GM20000 (cell line): ENCODE results near the gene FMO1.

Source experiments
- DNase-seq: peaks from one replicate; pipeline ENCODE4 v3.0.0; 2012; ENCODE audit warnings: low spot score
- TF ChIP-seq, protein P1 (sequence below): IDR thresholded peaks from 2 replicates; pipeline ENCODE4 v1.5.1; 2012; ENCODE audit warnings: mild to moderate bottlenecking, control low read depth; ENCODE audit errors: extremely low read depth, missing control alignments

The FMO1 gene

DNA sequence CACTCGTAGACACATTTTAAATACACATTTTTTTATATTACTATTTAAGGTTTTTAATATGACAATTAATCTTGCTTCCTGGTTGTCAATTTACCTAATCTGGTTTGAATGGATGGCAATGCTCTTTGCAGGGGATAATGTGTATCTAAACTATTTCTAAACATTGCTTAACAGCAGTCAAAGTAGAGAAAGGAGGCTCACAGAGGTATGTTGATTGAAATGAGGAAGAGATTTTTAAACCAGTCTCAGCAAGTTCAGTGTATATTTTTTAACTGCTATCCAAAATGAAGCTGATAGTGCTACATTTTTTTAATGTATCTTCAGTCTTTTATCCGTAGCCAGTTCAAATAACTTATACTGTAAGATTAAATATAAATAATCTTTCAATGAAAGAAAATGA, 17.4 kb downstream of the FMO1 start:
- DNase-seq: no peak
- TF ChIP-seq, protein P1, sequence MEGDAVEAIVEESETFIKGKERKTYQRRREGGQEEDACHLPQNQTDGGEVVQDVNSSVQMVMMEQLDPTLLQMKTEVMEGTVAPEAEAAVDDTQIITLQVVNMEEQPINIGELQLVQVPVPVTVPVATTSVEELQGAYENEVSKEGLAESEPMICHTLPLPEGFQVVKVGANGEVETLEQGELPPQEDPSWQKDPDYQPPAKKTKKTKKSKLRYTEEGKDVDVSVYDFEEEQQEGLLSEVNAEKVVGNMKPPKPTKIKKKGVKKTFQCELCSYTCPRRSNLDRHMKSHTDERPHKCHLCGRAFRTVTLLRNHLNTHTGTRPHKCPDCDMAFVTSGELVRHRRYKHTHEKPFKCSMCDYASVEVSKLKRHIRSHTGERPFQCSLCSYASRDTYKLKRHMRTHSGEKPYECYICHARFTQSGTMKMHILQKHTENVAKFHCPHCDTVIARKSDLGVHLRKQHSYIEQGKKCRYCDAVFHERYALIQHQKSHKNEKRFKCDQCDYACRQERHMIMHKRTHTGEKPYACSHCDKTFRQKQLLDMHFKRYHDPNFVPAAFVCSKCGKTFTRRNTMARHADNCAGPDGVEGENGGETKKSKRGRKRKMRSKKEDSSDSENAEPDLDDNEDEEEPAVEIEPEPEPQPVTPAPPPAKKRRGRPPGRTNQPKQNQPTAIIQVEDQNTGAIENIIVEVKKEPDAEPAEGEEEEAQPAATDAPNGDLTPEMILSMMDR: no peak

DNA sequence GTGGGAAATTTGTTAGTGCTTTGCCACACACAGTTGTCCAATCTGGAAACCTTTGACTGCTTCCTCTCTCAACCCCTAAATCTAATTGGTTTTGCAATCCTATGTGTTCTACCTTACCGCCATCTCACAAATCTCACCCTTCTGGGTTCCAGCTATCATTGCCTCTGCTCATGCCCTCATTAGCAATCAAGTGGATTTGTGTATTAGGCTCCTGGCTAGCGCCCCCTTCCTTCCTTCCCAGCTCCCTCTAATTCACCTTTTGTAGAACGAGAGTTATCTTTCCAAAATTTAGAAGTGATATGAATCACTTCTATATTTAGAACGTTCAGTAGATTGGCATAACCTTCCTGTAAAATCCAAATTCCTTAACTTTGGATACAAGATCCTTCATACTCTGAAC, 18.6 kb downstream of the FMO1 start:
- DNase-seq: no peak
- TF ChIP-seq, protein P1: no peak

DNA sequence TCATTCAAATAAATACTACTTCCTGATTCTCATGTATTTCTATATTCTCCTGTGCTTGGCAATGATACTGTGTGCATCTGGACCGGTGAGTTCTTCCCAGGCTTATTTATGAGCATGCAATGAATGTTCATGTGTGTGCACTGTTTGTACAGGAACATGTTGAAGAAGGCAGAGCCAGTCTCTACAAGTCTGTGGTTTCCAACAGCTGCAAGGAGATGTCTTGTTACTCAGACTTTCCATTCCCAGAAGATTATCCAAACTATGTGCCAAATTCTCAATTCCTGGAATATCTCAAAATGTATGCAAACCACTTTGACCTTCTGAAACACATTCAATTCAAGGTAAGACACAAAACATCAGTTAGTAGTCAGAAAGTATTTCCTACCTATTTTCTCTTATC, 19.1 kb downstream of the FMO1 start:
- TF ChIP-seq, protein P1: no peak
- DNase-seq: no peak

DNA sequence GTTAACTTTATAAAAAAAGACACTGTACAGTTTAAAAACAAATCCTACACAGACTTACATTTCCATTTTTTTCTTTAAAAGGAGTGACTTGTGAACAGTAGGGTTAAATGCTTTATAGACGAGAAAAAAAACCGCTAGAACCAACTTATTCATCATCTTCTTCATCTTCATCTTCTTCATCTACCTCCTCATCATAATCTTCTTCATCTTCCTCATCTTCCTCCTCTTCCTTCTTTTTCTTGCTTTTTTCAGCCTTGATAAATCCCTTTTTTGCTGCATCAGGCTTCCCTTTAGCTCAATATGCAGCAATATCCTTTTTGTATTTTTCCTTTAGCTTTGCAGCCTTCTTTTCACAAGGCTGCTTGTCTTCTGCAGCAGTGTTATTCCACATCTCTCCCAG, 22.5 kb downstream of the FMO1 start:
- no peak for DNase-seq
- TF ChIP-seq, protein P1: no peak

DNA sequence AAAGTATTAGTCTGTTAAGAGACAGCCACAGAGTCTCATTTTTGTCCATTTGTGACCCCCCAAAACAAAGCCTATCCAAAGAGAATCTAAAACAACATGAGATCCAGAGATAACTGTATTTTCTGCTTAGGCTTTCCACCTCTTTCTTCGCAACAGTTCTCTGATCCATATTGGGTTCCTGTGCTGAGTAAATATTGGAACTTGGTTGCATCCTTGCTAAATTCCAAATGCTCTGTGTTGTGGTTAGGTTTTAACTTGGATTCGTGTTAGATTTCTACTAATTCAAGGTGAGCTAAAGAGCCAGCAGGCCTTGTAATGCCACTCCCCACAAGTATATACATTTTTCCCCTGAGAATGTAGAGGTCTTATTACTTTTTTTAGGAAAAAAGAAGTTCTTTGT, 29.2 kb downstream of the FMO1 start:
- no peak for DNase-seq
- TF ChIP-seq, protein P1: no peak

DNA sequence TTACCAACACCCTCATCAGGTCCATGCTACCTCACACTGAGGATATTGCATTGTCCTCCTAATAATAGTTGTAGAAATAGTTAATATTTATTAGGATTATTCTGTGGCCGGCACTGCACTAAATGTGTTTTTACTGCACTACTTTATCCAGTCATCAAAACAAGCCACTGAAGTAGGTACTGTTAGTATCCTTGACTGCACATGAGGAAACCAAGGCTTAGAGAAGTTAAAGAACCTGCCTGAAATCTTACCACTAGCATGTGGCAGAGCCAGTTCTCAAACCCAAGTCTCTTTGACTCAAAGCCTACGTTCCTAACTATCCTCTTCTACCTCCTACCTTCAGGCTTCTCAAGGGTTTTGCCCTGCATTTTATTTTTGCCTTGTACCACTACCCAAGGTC, 30.9 kb downstream of the FMO1 start:
- TF ChIP-seq, protein P1: no peak
- no peak for DNase-seq

DNA sequence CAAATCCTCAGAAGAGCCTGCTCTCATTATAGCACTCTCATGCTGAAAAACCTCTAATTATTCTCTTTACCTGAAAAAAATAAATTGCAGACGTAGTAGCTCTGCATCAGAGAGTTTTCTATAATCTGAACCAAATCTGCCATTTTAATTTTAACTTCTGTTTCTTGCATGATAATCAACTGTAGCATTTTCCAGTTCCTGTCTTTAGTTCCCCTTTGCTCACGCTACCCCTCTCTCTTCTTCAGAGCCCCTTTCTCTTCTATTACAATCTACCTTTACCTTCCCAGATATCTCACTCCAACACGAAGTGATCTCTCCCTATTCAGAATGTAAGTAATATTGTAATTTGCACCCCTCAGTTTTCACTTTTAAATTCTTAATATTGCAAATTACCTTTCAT, 31.4 kb downstream of the FMO1 start:
- no peak for DNase-seq
- TF ChIP-seq, protein P1: no peak
